NCI-H774 (cell line): ENCODE measurements around the gene FAM53A.
A peak's percentile ranks its signal among the peaks of the same experiment; 100 is the strongest.

Experiments used
- DNase-seq: peaks from one replicate; lab custom pipeline; 2025; lab: John Stamatoyannopoulos, UW

Gene FAM53A

DNA sequence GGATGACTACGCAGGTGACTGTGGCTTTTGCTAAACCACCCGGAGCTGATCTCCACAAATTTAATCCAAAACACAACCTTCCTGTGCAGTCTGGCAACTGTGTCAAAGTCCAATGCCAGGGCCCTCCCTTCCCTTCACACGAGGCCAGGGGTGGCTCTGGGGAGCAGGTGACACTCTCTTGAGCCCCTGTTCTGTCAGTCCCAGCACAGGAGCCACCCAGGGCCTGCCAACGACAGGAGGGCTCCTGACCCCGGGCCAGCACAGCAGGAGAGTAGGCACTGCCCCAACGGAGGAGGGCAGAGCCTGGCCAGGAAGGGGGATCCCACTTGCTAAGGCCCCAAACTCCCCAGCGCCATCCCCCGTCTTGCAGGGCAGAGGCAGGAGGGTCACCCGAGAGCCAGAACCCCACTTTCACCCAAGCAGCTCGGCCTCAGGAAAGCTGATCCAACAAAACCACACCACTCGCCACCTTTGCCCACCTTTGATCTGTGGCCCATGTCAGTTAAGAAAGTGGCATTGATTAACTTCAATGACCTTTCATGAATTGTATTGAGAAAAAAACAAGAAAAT lies 44.7 kb downstream of the FAM53A start:
- DNase-seq, result no peak

DNA sequence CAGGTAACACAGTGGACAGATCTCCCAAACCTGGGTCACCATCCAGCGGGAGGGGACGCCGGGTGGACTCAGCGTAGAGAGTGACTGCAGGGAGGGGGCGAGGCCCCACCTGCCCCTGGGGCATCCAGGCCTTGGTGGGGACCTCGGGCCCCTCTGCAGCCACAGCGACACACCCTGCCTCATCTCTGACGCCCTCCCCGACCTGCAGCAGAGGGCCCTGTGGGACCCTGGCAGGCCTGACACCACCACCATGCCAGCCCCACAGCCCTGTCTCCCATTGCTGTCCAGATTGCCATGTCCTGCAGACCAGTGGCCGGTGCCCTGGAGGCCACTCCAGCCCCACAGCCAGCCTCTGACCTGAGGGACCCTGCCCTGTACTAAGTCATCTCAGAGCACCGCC lies 45.2 kb downstream of the FAM53A start:
- DNase-seq, result no peak

DNA sequence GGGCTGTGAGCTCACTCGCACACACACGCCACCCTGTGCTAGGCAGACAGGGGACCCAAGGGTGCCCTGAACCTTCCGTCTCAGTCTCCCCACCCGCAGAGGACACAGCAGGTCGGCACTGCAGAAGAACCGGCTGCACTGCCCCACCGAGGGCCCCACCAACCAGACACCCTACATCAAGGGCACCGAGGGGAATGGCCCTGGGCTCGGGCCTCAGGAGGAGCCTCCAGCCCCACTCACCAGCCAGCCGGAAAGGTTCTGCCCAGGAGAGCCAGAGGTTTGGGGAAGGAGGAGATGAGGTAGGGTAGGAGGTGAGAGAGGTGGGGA lies 45.9 kb downstream of the FAM53A start:
- no peak for DNase-seq

DNA sequence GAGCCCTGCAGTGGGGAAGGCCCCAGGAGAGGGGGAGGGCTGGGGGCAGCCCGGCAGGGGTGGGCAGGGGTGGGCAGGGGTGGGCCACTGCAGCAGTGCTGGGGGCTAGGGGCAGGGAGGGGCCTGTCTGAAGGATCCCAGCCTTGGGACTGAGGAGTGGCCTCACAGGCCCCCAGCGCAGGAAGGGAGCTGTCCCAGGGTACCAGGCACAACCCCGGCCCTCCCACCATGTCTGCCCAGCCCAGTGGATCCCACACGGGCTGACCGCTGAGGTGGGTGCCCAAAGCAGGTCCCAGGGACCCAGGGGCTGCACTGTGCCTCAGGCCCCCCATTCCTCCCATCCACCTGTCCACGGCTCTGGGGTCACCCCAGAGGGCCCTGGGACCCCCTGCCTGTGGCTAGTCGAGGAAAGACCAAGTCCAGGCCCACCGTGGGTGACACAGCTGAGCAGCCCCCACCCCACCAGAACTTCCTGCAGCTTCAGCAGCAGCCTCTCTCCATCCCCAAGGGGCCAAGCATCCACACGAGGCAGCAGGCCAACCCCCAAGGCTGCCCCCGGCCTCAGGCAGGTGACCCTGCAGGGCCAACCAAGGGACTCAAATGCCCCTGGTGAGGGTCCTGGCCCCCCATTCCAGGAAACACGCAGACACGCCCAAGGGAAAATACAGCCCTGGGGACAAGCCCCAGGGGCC lies 46.4 kb downstream of the FAM53A start:
- DNase-seq, result no peak

DNA sequence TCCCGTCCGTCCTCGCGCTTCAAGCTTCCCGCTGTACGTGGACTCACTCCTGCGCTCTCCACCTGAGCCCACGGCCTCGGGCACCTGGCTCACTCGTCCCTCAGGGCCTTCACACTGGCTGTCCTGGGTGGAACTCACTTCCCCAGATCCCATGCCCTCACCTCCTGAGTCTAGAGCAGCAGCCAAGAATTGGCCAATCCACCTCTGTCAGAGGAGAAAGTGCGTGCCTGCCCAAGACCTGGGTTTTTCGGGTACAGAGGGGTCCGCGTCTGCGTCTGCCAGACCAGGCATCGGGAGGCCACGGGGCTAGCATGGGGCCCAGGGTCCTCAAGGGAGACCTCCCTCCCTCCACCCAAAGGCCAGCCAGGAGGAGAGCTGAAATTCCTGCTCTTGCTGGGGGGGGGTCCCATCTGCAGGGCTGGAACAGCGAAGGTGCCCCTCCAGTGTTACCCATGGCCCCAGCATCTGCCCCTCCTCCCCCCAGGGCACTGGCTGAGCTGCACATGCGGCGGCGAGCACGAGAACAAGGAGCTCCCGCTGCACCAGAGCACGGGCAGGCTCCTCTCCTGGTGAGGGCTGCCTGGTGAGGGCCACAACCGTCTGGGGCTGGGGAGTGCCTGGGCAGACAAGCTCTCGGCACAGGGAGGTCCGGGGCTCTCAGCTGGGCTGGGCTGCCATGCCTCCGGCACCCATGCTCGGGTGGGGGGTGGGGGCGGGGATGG lies 47.5 kb downstream of the FAM53A start:
- DNase-seq, result no peak

DNA sequence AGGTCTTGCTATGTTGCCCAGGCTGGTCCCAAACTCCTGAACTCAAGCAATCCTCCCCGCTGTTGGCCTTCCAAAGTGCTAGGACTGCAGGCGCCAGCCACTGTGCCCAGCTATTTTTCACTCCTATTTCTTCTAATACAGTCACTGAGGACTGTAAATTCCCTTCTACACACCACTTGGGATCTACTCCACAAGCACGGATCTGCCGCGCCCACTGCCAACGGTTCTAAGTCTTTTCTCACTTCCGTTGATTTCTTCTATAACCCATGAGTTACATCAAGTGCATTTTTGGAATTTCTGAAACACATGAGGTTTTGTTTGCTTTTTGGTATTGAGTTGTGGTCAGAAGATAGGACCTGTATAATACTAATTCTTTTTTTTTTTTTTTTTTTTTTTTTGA lies 48.6 kb downstream of the FAM53A start:
- no peak for DNase-seq

DNA sequence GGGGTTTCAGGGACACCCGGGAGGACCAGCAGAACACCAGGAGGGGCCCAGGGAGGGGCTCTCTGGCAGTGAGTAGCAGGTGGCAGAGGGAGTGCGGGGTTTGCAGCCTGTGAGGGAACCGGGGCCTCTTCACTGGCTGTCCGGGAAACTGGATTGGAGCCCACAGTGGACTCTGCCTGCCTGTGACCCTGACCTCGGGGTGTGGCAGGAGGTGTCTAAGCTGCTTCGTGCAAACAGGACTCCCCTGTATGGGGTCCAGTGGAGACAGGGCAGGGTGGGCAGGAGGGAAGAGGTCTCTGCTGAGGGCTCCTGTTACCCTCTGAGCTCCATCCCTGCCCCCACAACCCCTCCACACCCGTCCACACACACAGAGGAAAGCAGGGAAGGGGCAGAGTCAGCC lies 50.1 kb downstream of the FAM53A start:
- DNase-seq, result no peak

DNA sequence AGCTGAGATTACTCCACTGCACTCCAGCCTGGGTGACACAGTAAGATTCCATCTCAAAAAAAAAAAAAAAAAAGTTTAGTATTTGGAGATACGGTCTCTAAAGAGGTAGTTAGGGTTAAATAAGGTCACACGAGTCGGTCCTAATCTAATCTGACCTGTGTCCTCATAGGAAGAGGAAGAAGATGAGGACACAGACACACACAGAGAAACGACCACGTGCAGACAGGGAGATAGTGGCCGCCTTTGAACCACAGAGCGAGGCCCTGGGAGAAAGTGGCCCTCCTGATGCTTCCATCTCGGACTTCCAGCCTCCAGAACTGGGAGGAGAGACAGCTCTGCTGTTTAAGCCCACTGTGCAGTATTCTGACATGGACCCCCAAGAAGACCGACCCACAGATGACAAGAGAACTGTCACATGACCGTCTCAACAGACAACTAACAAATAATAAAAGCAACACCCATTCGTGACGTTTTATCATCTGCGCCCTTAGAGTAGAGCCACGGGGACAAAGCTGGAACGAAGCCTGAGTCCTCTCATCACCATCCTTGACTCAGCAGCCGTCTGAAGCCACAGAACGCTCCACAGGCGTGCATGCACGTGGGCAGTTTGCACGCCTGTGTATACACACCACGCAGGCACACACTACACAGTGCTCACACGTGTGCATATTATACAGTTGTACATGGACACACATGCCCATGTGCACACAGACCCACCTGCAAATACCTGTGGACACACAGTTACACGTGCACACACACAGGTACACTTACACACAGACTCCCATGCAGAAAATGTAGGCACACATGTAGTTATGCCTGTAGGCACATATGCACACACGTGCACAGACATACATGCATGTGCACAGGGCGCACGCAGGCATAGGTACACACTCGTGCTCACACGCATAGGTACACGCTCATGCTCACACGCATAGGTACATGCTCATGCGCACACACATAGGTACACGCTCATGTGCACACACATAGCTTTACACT lies 51.7 kb downstream of the FAM53A start:
- no peak for DNase-seq

DNA sequence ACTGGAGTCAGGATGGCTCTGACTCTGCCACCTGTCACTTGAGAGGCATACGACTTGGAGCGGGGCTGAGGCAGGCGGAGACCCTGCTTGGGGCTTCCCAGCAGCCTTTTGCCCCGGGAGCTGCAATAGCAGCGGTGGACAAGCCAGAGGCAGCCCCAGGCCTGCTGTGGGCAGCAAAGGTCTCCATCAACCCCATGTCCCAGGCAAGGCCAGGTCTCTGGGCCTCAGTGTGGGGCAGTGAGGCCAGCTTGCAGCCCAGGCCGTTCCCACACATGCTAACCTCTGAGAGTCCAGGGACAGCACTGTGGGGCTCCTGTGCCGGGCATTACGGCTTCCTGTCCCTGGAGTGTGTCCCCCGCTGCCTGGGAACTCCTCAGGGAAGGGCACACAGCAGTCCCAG lies 53.0 kb downstream of the FAM53A start:
- no peak for DNase-seq

DNA sequence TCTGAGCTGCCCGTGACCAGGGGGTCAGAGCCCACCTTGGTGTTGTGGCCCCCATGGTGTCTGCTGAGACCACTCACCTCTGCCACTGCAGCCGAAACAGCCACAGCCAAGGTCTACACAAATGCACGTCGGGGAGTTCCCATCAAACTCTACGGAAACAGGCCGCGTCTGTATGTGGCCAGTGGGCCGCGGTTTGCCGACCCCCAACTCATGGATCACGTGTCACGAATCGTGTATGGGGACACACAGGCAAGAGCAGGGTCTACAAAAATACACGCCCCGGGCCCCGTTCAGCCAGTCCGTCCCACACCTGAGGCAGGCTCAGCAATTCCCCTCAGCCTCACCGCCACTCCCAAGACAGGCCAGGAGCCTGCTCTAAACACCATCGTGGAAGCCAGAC lies 53.8 kb downstream of the FAM53A start:
- no peak for DNase-seq

DNA sequence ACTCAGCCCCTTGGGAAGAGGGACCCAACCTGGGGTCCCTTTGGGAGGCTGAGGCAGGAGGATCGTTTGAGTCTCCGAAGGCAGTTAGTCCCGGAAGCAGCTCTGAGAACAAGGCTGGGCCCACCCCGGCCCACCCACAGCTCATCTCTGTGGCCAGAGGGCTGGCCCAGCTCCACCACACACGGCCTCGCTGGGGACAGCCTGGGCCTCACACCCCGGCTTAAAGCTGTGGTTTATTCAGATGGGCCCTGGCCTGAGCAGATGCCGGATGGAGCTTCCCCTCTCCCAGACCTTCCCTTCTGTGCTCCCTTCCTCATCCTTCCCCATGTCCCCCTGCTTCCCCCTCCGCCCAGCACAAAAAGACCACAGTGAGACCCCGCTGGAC lies 54.4 kb downstream of the FAM53A start:
- DNase-seq, result no peak

DNA sequence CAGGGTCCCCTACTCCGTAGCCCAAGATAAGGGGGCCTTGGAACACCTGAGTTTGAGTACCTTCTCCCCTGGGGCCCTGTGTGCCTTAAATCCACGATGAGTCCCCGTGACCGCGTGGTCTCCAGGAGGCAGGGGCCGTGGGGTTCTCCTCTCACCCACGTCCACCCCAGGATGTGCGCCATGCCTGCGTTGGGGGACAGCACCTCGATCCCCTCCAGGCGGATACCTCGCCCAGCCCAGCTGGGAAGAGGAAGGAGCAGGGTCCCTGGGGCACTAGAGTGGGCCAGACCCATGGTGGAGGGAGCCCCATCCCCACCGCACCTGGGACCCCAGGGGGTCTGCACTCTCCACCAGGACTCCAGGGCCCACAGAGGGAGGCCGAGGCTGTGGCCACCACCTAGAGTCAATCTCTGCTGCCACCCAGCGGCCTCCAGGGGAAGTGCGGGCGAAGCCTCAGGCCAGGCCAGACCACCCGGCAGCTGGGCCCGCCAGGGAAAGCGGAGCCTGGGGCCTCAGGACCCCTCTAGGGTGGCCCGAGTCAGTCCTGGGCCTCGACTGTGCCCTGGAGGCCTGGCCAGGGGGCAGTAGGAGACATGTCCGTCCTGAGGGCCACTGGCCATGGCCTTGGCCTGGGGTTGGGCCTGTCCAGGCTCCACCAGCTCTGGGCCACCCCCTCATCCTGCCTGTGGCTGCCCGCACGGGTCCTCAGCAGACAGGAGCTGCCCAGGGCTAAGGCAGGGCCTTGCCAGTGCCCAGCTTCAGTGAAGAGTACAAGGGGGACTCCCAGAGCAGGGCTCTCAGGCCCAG lies 55.0 kb downstream of the FAM53A start:
- peak; percentile 10 for DNase-seq

DNA sequence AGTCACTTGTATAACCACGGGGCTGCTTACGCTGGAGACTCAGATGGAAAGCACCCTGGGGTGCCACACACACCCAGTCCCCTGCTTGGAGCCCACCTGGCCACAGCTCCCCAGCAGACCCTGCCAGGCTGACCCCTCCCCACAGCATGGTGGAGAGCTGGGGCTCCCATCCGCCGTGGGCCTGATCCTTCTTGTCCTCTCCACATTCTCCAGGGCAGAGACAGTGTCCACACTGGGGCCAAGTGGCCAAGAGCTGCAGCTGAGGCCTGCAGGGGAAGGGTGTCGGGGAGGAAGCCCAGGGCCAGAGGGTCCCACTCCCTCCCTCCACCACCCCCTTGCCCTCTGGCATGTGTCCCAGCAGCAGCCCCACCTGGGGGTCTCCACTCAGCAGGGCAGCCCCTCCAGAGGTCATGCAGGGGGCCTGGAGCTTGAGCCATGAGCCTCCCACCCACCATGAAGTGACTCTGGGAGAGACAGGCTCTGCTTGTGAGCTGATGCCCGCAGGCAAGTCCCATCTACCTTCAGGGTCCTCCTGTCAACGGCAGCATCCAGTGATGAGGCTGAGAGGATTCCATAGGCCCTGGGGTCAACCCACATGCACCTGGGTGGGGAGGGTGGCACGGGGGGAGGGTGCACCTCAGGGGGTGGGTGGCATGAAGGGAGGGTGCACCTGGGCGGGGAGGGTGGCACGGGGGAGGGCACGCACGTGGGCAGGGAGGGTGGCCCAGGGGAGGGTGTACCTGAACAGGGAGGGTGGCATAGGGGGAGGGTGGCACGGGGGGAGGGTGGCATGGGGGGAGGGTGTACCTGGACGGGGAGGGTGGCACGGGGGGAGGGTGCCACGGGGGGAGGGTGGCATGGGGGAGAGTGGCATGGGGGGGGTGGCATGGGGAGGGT lies 56.4 kb downstream of the FAM53A start:
- DNase-seq, result no peak

DNA sequence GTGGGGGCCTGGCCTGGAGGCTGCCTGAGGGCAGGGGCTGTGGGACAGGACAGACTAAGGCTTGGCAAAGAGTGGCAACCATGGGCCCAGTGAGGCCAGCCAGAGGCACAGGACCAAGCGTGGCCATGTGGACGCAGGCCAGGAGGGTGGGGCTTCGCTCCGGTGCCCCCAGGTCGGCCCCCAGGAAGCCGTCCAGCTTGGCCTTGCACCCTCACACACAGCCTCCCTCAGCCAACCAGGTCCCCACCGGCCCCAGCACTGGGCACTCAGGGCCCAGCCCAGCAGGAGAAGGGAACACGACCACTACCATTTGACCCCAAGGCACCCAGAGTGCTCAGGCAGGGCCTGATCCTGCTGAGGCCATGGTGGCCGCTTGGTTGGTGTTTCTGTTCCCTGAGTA lies 57.2 kb downstream of the FAM53A start:
- DNase-seq, result no peak

DNA sequence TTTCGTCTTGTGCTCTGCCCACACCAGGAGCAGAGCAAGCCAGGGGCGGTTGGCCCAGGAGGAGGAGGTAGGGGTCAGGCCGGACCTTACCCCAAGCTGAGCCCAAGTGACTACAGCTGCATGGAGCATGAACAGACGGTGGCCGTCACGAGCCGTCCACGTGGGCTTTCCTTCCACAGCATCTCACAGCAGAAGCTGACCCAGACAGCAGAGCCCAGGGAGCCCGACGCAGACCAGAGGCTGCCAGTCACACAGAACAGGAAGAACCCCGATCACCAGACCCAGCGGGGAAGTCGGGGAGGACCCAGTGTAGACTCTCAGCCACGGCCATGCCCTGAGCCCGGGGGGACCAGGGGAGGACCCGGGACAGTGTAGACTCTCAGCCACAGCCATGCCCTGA lies 58.0 kb downstream of the FAM53A start:
- no peak for DNase-seq

DNA sequence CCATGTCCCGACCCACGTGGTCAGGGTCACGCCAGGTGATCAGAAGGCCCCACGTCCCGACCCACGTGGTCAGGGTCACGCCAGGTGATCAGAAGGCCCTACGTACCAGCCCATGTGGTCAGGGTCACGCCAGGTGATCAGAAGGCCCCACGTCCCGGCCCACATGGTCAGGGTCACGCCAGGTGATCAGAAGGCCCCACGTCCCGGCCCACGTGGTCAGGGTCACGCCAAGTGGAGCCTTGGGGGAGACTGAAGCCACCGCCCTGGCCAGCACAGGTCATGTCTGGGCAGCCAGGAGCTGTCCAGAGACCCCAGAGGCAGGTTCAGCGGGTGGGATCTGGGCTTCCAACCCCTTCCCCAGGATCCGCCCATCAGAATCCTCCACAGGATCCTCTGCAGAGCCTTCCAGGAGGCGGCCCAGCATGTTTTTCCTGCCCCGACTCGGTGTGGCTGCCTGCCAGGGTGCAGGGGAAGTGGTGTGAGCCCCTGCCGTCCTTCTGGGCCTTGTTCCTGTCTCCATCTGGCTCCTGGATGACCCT lies 58.4 kb downstream of the FAM53A start:
- DNase-seq, result no peak

DNA sequence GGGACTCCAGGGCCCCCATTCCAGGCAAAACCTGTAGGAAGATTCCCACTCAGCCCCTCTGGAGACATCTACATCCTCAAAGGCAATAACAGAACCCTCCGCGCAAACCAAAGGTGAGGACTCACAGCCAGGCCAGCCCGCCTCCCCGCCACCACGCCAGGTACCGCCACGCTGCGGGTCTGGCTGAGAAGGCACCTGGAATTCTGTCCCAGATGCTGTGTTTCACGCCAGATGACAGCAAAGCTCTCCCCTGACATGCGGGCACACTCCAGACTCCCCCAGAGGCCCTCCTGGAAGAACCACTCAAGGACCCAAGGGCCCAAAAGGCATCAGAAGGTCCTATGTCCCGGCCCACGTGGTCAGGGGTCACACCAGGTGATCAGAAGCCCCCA lies 59.6 kb downstream of the FAM53A start:
- no peak for DNase-seq

DNA sequence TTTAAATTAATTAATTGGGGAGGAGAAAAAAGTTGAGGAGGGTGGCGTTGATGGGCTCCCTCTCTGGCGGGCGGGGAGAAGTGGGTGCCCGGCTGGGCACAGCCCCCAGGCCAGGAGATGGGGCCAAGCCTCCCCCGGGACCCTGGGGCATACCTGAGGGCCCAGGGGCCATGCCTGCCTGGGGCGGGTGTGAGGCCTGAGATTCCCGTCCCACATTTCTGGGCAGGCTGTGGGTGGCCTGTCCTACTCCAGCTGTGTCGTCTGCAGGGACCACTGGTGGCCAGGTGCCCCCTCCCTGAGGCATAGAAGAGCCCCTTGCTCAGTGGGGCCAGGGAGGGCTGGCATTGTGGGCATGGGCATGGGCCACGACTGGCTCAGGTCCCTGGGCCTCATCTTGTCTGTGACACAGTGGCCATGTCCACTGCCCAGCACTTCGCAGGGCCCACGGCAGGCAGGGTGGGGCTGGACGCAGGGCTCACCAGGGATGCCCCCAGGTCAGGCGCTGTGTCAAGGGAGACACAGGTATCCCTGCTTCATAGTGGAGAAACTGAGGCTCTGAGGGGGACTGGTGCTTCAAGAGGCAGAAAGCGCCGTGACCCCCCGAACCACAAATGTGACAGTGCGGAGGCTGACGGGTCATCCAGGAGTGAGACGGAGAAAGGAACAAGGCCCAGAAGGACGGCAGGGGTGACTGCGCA lies 60.1 kb downstream of the FAM53A start:
- DNase-seq, result no peak

DNA sequence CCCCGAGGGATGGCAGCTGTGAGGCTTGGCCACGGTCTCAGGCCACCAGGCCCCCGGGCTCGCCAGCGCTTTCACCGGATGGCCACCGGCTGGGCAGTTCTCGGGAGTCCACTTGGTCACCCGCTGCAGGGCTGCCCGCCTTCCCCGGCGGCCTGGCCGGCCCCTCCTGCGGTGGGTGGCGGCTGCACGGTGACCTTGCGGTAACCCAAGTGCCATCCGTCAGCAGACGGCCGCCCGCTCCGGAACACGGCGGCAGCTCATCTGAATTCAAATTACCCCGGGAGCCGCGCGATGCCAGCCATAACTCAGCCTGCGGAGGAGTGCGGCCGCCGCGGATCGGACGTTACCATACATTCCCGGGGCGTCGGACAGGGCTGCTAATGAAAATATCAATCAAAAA lies 60.7 kb downstream of the FAM53A start:
- DNase-seq, result no peak

DNA sequence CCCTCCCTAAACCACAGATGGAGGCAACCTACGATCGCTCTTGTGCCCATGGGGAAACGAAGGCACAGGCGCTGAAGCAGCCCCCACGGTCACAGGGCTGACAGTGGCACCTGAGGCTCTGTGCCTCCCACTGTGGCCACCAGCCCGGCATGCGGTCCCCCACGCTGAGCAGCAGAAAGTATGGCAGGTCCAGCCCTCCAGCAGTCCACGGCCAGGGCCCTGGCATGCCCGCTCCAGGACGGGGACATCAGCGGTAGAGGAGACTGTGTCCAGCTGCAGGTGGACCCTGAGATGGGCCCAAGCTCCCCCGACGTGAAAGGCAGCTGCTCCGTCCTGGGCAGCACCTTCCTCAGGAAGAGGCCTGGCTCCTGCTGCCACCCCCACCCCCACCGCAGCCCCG lies 61.2 kb downstream of the FAM53A start:
- no peak for DNase-seq
